Neural progenitor cell (in vitro differentiated cells): Measurements from ENCODE around the gene EYA4.

Source experiments
- EZH2 ChIP-seq: fragments of 200-600 bp; sonication (generic); IDR thresholded peaks from 2 replicates; pipeline ENCODE4 v1.6.1; 2017; ENCODE audit warnings: antibody characterized with exemption, mild to moderate bottlenecking, moderate library complexity
- EZH2phosphoT487 ChIP-seq: fragments of 200-600 bp; sonication (generic); IDR thresholded peaks from 2 replicates; pipeline ENCODE4 v1.6.1; 2017; ENCODE audit warnings: antibody characterized with exemption
- TF ChIP-seq, protein P1 (sequence below): fragments of 200-600 bp; sonication (generic); IDR thresholded peaks from 2 replicates; pipeline ENCODE4 v1.5.1; 2017; ENCODE audit warnings: antibody characterized with exemption, mild to moderate bottlenecking

GRCh38 chr6:133340557-133340956, 99.4 kb downstream of the EYA4 start:
- TF ChIP-seq, protein P1, sequence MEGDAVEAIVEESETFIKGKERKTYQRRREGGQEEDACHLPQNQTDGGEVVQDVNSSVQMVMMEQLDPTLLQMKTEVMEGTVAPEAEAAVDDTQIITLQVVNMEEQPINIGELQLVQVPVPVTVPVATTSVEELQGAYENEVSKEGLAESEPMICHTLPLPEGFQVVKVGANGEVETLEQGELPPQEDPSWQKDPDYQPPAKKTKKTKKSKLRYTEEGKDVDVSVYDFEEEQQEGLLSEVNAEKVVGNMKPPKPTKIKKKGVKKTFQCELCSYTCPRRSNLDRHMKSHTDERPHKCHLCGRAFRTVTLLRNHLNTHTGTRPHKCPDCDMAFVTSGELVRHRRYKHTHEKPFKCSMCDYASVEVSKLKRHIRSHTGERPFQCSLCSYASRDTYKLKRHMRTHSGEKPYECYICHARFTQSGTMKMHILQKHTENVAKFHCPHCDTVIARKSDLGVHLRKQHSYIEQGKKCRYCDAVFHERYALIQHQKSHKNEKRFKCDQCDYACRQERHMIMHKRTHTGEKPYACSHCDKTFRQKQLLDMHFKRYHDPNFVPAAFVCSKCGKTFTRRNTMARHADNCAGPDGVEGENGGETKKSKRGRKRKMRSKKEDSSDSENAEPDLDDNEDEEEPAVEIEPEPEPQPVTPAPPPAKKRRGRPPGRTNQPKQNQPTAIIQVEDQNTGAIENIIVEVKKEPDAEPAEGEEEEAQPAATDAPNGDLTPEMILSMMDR, result no peak
- TF ChIP-seq EZH2phosphoT487 (no peak), EZH2 (no peak)
